Measurements from ENCODE around the gene GOSR2. TPM values are rescaled to one million over a fixed set of nuclear protein-coding genes. Genes with fewer than 3 reads are reported as not detected.

Gene GOSR2
- total and polyA plus RNA-seq, 2 of the 13 experiments (the other 11 are each of a cell fraction or from before 2014, with no cell fraction given) = 61.5 to 63.9 TPM

DNA sequence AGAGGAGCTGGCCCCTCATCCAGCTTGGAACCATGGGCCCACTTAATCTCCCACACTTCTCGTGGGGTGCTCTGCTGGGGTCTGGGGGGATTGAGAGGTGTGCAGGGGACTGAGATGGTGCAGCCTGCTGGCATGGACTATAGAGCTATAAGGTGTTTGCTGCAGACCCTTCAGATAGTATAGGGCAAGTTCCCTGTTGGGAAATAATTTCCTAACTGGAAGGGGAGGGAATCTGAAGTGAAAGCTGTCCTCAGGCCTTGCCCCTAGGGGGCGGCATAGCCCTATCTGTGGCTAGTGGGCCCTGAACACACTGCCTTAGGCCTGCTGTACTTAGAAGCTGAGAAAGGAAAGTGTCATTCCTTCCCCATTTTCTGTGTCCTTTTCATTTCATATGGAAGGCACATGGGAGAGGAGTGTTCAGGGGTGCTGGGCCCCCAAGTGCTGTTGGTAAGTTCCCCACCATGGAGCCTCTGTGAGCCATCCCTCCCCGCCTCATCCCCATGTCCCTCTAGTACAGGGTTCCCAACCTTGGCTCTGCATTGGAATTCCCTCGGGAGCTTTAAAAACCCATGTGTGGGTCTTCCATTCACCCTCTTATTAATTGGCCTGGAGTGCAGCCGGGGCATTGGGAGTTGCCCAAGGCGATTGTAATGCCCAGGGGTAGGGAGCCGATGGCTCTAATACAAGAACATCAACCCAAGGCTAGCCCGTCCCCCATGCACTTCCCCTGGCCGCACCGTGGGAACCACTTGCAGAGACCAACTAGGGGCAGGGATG, 19.7 kb downstream of the GOSR2 start (continued):
- no peak for TF ChIP-seq MNT (IDR thresholded peaks at IDR 0.05)
- TF ChIP-seq, protein P1, sequence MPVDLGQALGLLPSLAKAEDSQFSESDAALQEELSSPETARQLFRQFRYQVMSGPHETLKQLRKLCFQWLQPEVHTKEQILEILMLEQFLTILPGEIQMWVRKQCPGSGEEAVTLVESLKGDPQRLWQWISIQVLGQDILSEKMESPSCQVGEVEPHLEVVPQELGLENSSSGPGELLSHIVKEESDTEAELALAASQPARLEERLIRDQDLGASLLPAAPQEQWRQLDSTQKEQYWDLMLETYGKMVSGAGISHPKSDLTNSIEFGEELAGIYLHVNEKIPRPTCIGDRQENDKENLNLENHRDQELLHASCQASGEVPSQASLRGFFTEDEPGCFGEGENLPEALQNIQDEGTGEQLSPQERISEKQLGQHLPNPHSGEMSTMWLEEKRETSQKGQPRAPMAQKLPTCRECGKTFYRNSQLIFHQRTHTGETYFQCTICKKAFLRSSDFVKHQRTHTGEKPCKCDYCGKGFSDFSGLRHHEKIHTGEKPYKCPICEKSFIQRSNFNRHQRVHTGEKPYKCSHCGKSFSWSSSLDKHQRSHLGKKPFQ (CRISPR knock-in tag; IDR thresholded peaks at IDR 0.05; ENCODE audit: insufficient replicate concordance) = no peak
- TF ChIP-seq TAF1 (CRISPR knock-in tag; IDR thresholded peaks at IDR 0.05) = no peak
- TF ChIP-seq, protein P2, sequence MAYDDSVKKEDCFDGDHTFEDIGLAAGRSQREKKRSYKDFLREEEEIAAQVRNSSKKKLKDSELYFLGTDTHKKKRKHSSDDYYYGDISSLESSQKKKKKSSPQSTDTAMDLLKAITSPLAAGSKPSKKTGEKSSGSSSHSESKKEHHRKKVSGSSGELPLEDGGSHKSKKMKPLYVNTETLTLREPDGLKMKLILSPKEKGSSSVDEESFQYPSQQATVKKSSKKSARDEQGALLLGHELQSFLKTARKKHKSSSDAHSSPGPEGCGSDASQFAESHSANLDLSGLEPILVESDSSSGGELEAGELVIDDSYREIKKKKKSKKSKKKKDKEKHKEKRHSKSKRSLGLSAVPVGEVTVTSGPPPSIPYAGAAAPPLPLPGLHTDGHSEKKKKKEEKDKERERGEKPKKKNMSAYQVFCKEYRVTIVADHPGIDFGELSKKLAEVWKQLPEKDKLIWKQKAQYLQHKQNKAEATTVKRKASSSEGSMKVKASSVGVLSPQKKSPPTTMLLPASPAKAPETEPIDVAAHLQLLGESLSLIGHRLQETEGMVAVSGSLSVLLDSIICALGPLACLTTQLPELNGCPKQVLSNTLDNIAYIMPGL (CRISPR knock-in tag; IDR thresholded peaks at IDR 0.05; ENCODE audit: borderline replicate concordance in 1 of 2, low read depth in 1 of 2) = peak in 1 of 2 experiments; percentile 73; a peak in 3 of 4 replicates
- TF ChIP-seq ZFP62 (CRISPR knock-in tag; IDR thresholded peaks at IDR 0.05) = no peak
- TF ChIP-seq PAX8 (CRISPR knock-in tag; IDR thresholded peaks at IDR 0.05; ENCODE audit: borderline replicate concordance) = 0 out of 2 replicates have a peak, but pooled peaks have one; percentile 0
- TF ChIP-seq CHD2 (IDR thresholded peaks at IDR 0.05; ENCODE audit: low read depth, low read length) = no peak
- no peak for TF ChIP-seq ZNF224 (CRISPR knock-in tag; IDR thresholded peaks at IDR 0.05)
- TF ChIP-seq FLYWCH1 (CRISPR knock-in tag; IDR thresholded peaks at IDR 0.05) = no peak
- no peak for TF ChIP-seq ZNF563 (CRISPR knock-in tag; IDR thresholded peaks at IDR 0.05)
- no peak for TF ChIP-seq RFX5 (IDR thresholded peaks at IDR 0.05; ENCODE audit: low read depth, low read length)
- TF ChIP-seq MTF1 (CRISPR knock-in tag; IDR thresholded peaks at IDR 0.05) = no peak
- peak; percentile 68 for TF ChIP-seq SALL1 (CRISPR knock-in tag; IDR thresholded peaks at IDR 0.05)
- TF ChIP-seq ZMAT3 (CRISPR knock-in tag; conservative IDR thresholded peaks at IDR 0.05) = no peak; the same call in 1 of the 2 replicates
- TF ChIP-seq, protein P3, sequence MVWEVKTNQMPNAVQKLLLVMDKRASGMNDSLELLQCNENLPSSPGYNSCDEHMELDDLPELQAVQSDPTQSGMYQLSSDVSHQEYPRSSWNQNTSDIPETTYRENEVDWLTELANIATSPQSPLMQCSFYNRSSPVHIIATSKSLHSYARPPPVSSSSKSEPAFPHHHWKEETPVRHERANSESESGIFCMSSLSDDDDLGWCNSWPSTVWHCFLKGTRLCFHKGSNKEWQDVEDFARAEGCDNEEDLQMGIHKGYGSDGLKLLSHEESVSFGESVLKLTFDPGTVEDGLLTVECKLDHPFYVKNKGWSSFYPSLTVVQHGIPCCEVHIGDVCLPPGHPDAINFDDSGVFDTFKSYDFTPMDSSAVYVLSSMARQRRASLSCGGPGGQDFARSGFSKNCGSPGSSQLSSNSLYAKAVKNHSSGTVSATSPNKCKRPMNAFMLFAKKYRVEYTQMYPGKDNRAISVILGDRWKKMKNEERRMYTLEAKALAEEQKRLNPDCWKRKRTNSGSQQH (CRISPR knock-in tag; IDR thresholded peaks at IDR 0.05; ENCODE audit: low read depth) = no peak
- TF ChIP-seq EED (CRISPR knock-in tag; IDR thresholded peaks at IDR 0.05) = no peak; the same call in 1 of the 2 replicates
- TF ChIP-seq ZNF703 (CRISPR knock-in tag; IDR thresholded peaks at IDR 0.05; ENCODE audit: borderline replicate concordance) = 0 out of 2 replicates have a peak, but pooled peaks have one; percentile 44
- no peak for TF ChIP-seq NR3C1 (CRISPR knock-in tag; IDR thresholded peaks at IDR 0.05)
- peak; percentile 31; the same call in 1 of the 2 replicates for TF ChIP-seq FOSL2 (CRISPR knock-in tag; IDR thresholded peaks at IDR 0.05)
- TF ChIP-seq ZBTB38 (CRISPR knock-in tag; IDR thresholded peaks at IDR 0.05) = no peak
- no peak; the same call in 1 of the 2 replicates for TF ChIP-seq CHCHD3 (CRISPR knock-in tag; IDR thresholded peaks at IDR 0.05)
- TF ChIP-seq ZC3H13 (CRISPR knock-in tag; IDR thresholded peaks at IDR 0.05) = no peak

Measured in HepG2 (cell line).